ENCODE measurements around the gene FLCN. TPM values are rescaled to one million over a fixed set of nuclear protein-coding genes. Genes with fewer than 3 reads are reported as not detected.

Gene FLCN
- total and polyA plus RNA-seq, 10 of the 15 experiments (the other 5 are each of a cell fraction or from before 2014, with no cell fraction given): 1.1 to 24.7 (median 10.4) TPM

GRCh38 chr17:17232303-17232621 lies 4.7 kb downstream of the FLCN start (continued):
- TF ChIP-seq IRF4 (IDR thresholded peaks at IDR 0.05; ENCODE audit: low read depth, low read length) (no peak), ZNF622 (IDR thresholded peaks at IDR 0.05) (no peak)

GRCh38 chr17:17231621-17232302 lies 5.2 kb downstream of the FLCN start:
- H3K4me2 ChIP-seq (ENCODE audit: control insufficient read depth, insufficient read depth): no peak overlapping the region
- TF ChIP-seq RFX5 (IDR thresholded peaks at IDR 0.05; ENCODE audit: low read depth, low read length): no peak
- TF ChIP-seq ELK1 (IDR thresholded peaks at IDR 0.05; ENCODE audit: low read depth, low read length): no peak
- TF ChIP-seq BHLHE40 (IDR thresholded peaks at IDR 0.05; ENCODE audit: borderline replicate concordance in 1 of 2, low read depth in 2 of 2, low read length in 1 of 2): no peak
- no peak for TF ChIP-seq FOS (IDR thresholded peaks at IDR 0.05; ENCODE audit: borderline replicate concordance, extremely low read depth, insufficient read length)
- TF ChIP-seq HDAC6 (IDR thresholded peaks at IDR 0.05; ENCODE audit: unreplicated experiment): no peak
- no peak for TF ChIP-seq USF2 (IDR thresholded peaks at IDR 0.05; ENCODE audit: borderline replicate concordance, low read depth, low read length)
- TF ChIP-seq TCF12 (IDR thresholded peaks at IDR 0.05; ENCODE audit: low read depth, low read length): no peak
- TF ChIP-seq SIX5 (IDR thresholded peaks at IDR 0.05; ENCODE audit: low read depth, low read length, severe bottlenecking): no peak
- TF ChIP-seq POLR2AphosphoS2 (IDR thresholded peaks at IDR 0.05; ENCODE audit: low read depth, low read length): no peak
- no peak for TF ChIP-seq ZBED1 (IDR thresholded peaks at IDR 0.05; ENCODE audit: borderline replicate concordance)
- in situ Hi-C loops (cut with MboI) (no loop called here), intact Hi-C loops (cut with micrococcal nuclease; ENCODE audit: unreplicated experiment) (loop anchor here (10.0 kb wide), 1 partner anchor 227 kb away; no protein-coding TSS in a partner anchor)
- FAIRE-seq (no peak), DNase-seq (ENCODE audit: low read depth, low spot score) (no peak), ATAC-seq (no peak)
- ChIA-PET POLR2A (interaction anchor here (0.5 kb wide), 1 partner anchor 908 kb away, joined by 7 read pairs; no protein-coding TSS in a partner anchor), SMC1A (ENCODE audit: uncharacterized antibody, unreplicated experiment) (no interaction called here), CTCF (no interaction called here), RAD21 (ENCODE audit: unreplicated experiment) (no interaction called here)
- peaks cover 8 to 21% of the 10 kb centered on the region in 2 experiments; a peak in 3 of 4 replicates for H3K36me3 ChIP-seq (ENCODE audit: control insufficient read depth in 2 of 2, insufficient read depth in 2 of 2, low read length in 1 of 2)
- BruUV-seq (replicated peaks): no TSS peak
- H3K27ac ChIP-seq (ENCODE audit: control insufficient read depth, insufficient read depth): no peak overlapping the region
- no peaks in the 10 kb centered on the region for H3K9me3 ChIP-seq (replicated peaks; ENCODE audit: control insufficient read depth, insufficient read depth, low read length)
- H2AFZ ChIP-seq (ENCODE audit: control insufficient read depth, low read depth, low read length): no peak overlapping the region
- no peak overlapping the region for H3K9ac ChIP-seq (ENCODE audit: control insufficient read depth, insufficient read depth, low read length)
- H3K4me1 ChIP-seq (ENCODE audit: control insufficient read depth, insufficient read depth, low read length): peaks cover 6% of the 10 kb centered on the region
- no peak overlapping the region for H3K4me3 ChIP-seq
- WGBS (ENCODE audit: insufficient coverage, insufficient replicate concordance, low lambda C conversion rate, missing lambda C conversion rate): 98% methylated on average over 14 of the region's 16 CpGs
- no peaks in the 10 kb centered on the region for H4K20me1 ChIP-seq (ENCODE audit: control insufficient read depth, insufficient read depth)
- H3K27me3 ChIP-seq (replicated peaks in 1 of 2; ENCODE audit: control insufficient read depth in 2 of 2, insufficient read depth in 2 of 2, low read length in 1 of 2): no peaks in the 10 kb centered on the region
- peaks cover 15% of the 10 kb centered on the region for H3K79me2 ChIP-seq (ENCODE audit: control insufficient read depth, insufficient read depth, low read length)
